OCI-LY3 (cell line): Measurements from ENCODE around the gene COL26A1.
"Not testable (repeated sequence)": the region's sequence is repeated elsewhere in the genome, so short reads cannot be mapped to it uniquely, and the experiment has no call there.

ENCODE experiments used
- H2AFZ ChIP-seq: fragments of 200-600, 300-600 bp; shearing (Covaris generic); 2 replicates; pipeline ENCODE4 v1.6.0; 2014; ENCODE audit warnings: antibody characterized with exemption, low read depth, low read length
- H3K27ac ChIP-seq: fragments of 200-600, 300-600 bp; sonication (generic); 2 replicates; pipeline ENCODE4 v1.5.1; 2014; ENCODE audit warnings: mild to moderate bottlenecking, low read length, moderate library complexity, mixed read lengths
- H3K27me3 ChIP-seq: fragments of 200-600, 300-600 bp; sonication (generic); 2 replicates; pipeline ENCODE4 v1.6.1; 2014; ENCODE audit warnings: low read depth, low read length, mixed read lengths
- H3K36me3 ChIP-seq: fragments of 200-600, 300-600 bp; sonication (generic); replicated peaks from 2 replicates; pipeline ENCODE3; 2014; ENCODE audit warnings: low read depth, low read length, mixed read lengths
- H3K4me1 ChIP-seq: fragments of 300-600, 200-600 bp; sonication (generic); 2 replicates; pipeline ENCODE4 v1.6.1; 2014; ENCODE audit warnings: low read length, mixed read lengths
- H3K4me2 ChIP-seq: fragments of 200-600, 300-600 bp; sonication (generic); 2 replicates; pipeline ENCODE4 v1.6.1; 2014; ENCODE audit warnings: low read length, mixed read lengths
- H3K4me3 ChIP-seq: fragments of 300-600, 200-600 bp; sonication (generic); 2 replicates; pipeline ENCODE4 v1.5.1; 2014; ENCODE audit warnings: antibody characterized with exemption, mild to moderate bottlenecking, low read length, moderate library complexity
- H3K79me2 ChIP-seq: fragments of 300-600, 200-600 bp; shearing (Covaris generic); 2 replicates; pipeline ENCODE4 v1.6.1; 2014; ENCODE audit warnings: mild to moderate bottlenecking, low read length, mixed read lengths
- H3K9ac ChIP-seq: fragments of 300-600, 200-600 bp; shearing (Covaris generic); 2 replicates; pipeline ENCODE4 v1.6.0; 2014; ENCODE audit warnings: mild to moderate bottlenecking, low read length, moderate library complexity
- H3K9me3 ChIP-seq: fragments of 200-600, 300-600 bp; shearing (Covaris generic); 2 replicates; pipeline ENCODE4 v1.6.1; 2014; ENCODE audit warnings: low read length, mixed read lengths; ENCODE audit not compliant: insufficient read depth
- H4K20me1 ChIP-seq: fragments of 200-600, 300-600 bp; sonication (generic); 2 replicates; pipeline ENCODE4 v1.6.1; 2016; ENCODE audit warnings: low read length, mixed read lengths; ENCODE audit not compliant: insufficient read depth
- EZH2phosphoT487 ChIP-seq: fragments of 200-600 bp; shearing (Covaris generic); IDR thresholded peaks from 2 replicates; pipeline ENCODE4 v1.6.1; 2018; ENCODE audit warnings: antibody characterized with exemption, mixed run types, low read depth
- TF ChIP-seq, protein P1 (sequence below): fragments of 200-600, 300-600 bp; sonication (generic); IDR thresholded peaks from 2 replicates; pipeline ENCODE4 v1.5.1; 2014; ENCODE audit warnings: antibody characterized with exemption, low read length, low read depth

Gene COL26A1

DNA sequence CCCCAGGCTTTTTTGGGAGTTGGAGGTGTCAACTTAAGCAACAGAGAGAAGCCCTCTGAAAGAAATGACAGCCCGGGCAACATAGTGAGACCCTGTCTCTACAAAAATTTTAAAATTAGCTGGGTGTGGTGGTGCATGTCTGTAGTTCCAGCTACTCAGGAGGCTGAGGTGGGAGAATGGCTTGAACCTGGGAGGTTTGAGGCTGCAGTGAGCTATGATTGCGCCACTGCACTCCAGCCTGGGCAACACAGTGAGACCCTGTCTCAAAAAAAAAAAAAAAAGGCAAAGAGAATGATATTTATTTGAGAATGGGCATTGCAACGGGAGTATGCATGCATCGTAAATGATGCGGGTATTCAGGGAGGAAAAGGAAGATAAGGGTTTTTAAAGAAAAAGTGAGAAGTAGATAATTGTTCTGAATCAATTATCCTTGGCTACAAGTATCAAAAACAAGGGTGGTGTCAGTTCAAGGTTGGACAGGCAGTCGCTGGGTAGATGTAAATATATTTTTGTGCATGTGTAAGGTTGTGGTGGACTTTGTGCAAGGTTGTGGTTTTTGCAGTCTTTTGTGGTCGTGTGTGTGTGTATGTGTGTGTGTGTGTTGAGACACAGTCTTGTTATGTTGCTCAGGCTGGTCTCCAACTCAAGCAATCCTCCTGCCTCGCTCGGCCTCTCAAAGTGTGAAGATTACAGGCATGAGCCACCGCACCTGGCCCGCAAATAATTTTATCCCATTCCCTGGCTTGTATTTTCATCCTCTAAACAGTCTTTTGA lies 65.6 kb downstream of the COL26A1 start:
- Histone ChIP-seq H3K4me1 (no peaks in the 10 kb centered on the region), H4K20me1 (no peaks in the 10 kb centered on the region), H3K4me3 (no peak overlapping the region), H3K9me3 (no peaks in the 10 kb centered on the region), H3K27me3 (peaks cover 7% of the 10 kb centered on the region; the same call in 1 of the 2 replicates), H3K4me2 (no peak overlapping the region), H3K9ac (no peak overlapping the region), H3K27ac (no peak overlapping the region), H3K36me3 (no peaks in the 10 kb centered on the region), H3K79me2 (no peaks in the 10 kb centered on the region), H2AFZ (no peak overlapping the region)
- no peak for TF ChIP-seq EZH2phosphoT487
- TF ChIP-seq, protein P1, sequence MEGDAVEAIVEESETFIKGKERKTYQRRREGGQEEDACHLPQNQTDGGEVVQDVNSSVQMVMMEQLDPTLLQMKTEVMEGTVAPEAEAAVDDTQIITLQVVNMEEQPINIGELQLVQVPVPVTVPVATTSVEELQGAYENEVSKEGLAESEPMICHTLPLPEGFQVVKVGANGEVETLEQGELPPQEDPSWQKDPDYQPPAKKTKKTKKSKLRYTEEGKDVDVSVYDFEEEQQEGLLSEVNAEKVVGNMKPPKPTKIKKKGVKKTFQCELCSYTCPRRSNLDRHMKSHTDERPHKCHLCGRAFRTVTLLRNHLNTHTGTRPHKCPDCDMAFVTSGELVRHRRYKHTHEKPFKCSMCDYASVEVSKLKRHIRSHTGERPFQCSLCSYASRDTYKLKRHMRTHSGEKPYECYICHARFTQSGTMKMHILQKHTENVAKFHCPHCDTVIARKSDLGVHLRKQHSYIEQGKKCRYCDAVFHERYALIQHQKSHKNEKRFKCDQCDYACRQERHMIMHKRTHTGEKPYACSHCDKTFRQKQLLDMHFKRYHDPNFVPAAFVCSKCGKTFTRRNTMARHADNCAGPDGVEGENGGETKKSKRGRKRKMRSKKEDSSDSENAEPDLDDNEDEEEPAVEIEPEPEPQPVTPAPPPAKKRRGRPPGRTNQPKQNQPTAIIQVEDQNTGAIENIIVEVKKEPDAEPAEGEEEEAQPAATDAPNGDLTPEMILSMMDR, result no peak

DNA sequence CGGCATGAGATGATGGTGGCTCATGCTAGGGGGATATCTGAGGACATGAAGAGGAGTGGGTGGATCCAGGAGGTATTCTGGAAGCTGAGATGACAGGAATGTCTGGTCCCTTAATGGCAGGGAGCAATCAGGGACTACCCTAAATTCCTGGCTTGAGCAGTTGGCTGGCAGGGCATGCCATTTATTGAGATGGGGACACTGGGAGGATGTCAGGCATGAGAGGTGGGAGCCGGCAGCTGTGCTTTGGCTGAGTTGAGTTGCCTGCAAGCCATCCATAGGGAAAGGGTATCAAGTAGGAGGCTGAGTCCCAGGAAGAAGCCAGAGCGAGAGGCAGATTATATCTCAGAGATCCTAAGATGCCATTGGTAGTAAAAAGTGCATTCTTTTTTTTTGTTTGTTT lies 69.6 kb downstream of the COL26A1 start:
- Histone ChIP-seq H3K9ac (no peak overlapping the region), H3K4me2 (no peak overlapping the region), H3K4me3 (no peak overlapping the region), H3K27ac (no peak overlapping the region), H3K9me3 (no peaks in the 10 kb centered on the region), H3K4me1 (no peaks in the 10 kb centered on the region), H4K20me1 (no peaks in the 10 kb centered on the region), H3K27me3 (peaks cover 7% of the 10 kb centered on the region; the same call in 1 of the 2 replicates), H3K79me2 (no peaks in the 10 kb centered on the region), H2AFZ (no peak overlapping the region), H3K36me3 (no peaks in the 10 kb centered on the region)
- TF ChIP-seq, protein P1, result no peak
- TF ChIP-seq EZH2phosphoT487, result no peak

GRCh38 chr7:101433688-101434087 lies 71.0 kb downstream of the COL26A1 start:
- TF ChIP-seq EZH2phosphoT487, result no peak
- TF ChIP-seq, protein P1, result no peak
- H3K27me3 ChIP-seq, result peaks cover 4% of the 10 kb centered on the region; the same call in 1 of the 2 replicates

GRCh38 chr7:101434155-101434554 lies 71.5 kb downstream of the COL26A1 start:
- H3K36me3 ChIP-seq, H3K79me2 ChIP-seq, H3K4me3 ChIP-seq, H3K9ac ChIP-seq, H2AFZ ChIP-seq, H3K27me3 ChIP-seq, H3K9me3 ChIP-seq, H3K4me2 ChIP-seq, H4K20me1 ChIP-seq, H3K4me1 ChIP-seq, H3K27ac ChIP-seq: not testable (repeated sequence)

More at GRCh38 chr7:101433688-101434087, 71.0 kb downstream of the COL26A1 start:
- Histone ChIP-seq H3K9me3 (no peaks in the 10 kb centered on the region), H3K9ac (no peak overlapping the region), H2AFZ (no peak overlapping the region), H3K4me3 (no peak overlapping the region), H3K4me2 (no peak overlapping the region), H3K36me3 (no peaks in the 10 kb centered on the region), H3K27ac (no peak overlapping the region), H3K4me1 (no peaks in the 10 kb centered on the region), H4K20me1 (no peaks in the 10 kb centered on the region), H3K79me2 (no peaks in the 10 kb centered on the region)
